SU-DHL-6 (cell line): Measurements from ENCODE around the gene ZSWIM3.
"Not testable (repeated sequence)": the region's sequence is repeated elsewhere in the genome, so short reads cannot be mapped to it uniquely, and the experiment has no call there.

Experiments
- H2AFZ ChIP-seq: fragments of 200-600 bp; sonication (generic); 2 replicates; pipeline ENCODE4 v1.6.1; 2014; ENCODE audit warnings: low read depth, mild to moderate bottlenecking, moderate library complexity, mixed read lengths, antibody characterized with exemption, low read length; ENCODE audit not compliant: severe bottlenecking
- H3F3A ChIP-seq: fragments of 200-600 bp; shearing (Covaris generic); 2 replicates; pipeline ENCODE4 v1.6.0; 2016; ENCODE audit warnings: antibody characterized with exemption, mild to moderate bottlenecking; ENCODE audit not compliant: insufficient read depth
- H3K27ac ChIP-seq: fragments of 200-600 bp; sonication (generic); 2 replicates; pipeline ENCODE4 v1.5.1; 2016; ENCODE audit warnings: low read depth, mild to moderate bottlenecking, low read length, moderate library complexity, mixed read lengths
- H3K27me3 ChIP-seq: fragments of 200-600 bp; sonication (generic), shearing (Covaris generic); 2 replicates; pipeline ENCODE4 v1.6.0; 2014; ENCODE audit warnings: mild to moderate bottlenecking, low read length
- H3K36me3 ChIP-seq: fragments of 200-600 bp; sonication (generic); 2 replicates; pipeline ENCODE4 v1.6.1; 2014; ENCODE audit warnings: mild to moderate bottlenecking, low read length, mixed read lengths
- H3K4me2 ChIP-seq: fragments of 300-600, 200-600 bp; shearing (Covaris generic), sonication (generic); 2 replicates; pipeline ENCODE4 v1.6.0; 2014; ENCODE audit warnings: low read length, low read depth, mild to moderate bottlenecking; ENCODE audit not compliant: poor library complexity, severe bottlenecking
- H3K4me3 ChIP-seq: fragments of 200-600 bp; sonication (generic); 2 replicates; pipeline ENCODE4 v1.5.1; 2014; ENCODE audit warnings: antibody characterized with exemption, low read length, mild to moderate bottlenecking, mixed read lengths; ENCODE audit not compliant: insufficient read depth, poor library complexity, severe bottlenecking
- H3K79me2 ChIP-seq: fragments of 200-600 bp; sonication (generic); 2 replicates; pipeline ENCODE4 v1.6.1; 2014; ENCODE audit warnings: mild to moderate bottlenecking, low read length, moderate library complexity; ENCODE audit not compliant: insufficient read depth
- H3K9ac ChIP-seq: fragments of 200-600 bp; sonication (generic); 2 replicates; pipeline ENCODE4 v1.7.0; 2014; ENCODE audit warnings: mild to moderate bottlenecking, low read length
- H3K9me2 ChIP-seq: fragments of 200-600 bp; sonication (generic); replicated peaks from 2 replicates; pipeline ENCODE4 v1.6.1; 2014; ENCODE audit warnings: low read length; ENCODE audit not compliant: insufficient read depth
- H3K9me3 ChIP-seq: fragments of 200-600 bp; sonication (generic); 2 replicates; pipeline ENCODE4 v1.6.1; 2014; ENCODE audit warnings: low read length, mixed read lengths; ENCODE audit not compliant: insufficient read depth
- H4K20me1 ChIP-seq: fragments of 200-600 bp; sonication (generic); 2 replicates; pipeline ENCODE4 v1.6.1; 2014; ENCODE audit warnings: low read depth, mild to moderate bottlenecking, antibody characterized with exemption, low read length, moderate library complexity, mixed read lengths
- EZH2phosphoT487 ChIP-seq: fragments of 200-600 bp; sonication (generic), shearing (Covaris generic); conservative IDR thresholded peaks from 2 replicates; pipeline ENCODE4 v1.6.1; 2018; ENCODE audit warnings: mild to moderate bottlenecking, antibody characterized with exemption, low read length, moderate library complexity, mixed read lengths
- TF ChIP-seq, protein P1 (sequence below): fragments of 200-600 bp; sonication (generic); IDR thresholded peaks from one replicate; pipeline ENCODE4 v1.5.1; 2017; ENCODE audit warnings: antibody characterized with exemption, mild to moderate bottlenecking, low read length, moderate library complexity; ENCODE audit not compliant: insufficient read depth, poor library complexity, severe bottlenecking

ZSWIM3 gene

DNA sequence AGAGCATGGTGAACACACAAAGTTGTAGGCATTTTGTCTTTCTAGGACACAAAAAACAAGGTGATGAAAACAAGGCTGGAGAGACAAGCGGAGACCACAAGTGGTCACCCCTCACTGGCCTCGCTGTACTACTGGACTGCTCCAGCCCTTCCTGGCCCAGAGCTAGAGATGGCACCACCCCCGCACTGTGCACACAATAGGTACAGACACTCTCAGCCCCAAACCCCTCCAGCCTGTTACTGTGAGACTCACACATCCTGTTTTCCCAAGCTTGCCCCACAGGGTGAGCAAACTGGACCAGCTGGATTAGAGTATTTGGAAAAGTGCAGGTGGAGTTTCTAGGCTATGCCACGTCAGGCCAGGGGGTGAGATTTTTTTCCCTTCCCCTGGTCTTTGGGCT is 15.2 kb downstream of the ZSWIM3 start:
- no peaks in the 10 kb centered on the region for H3K36me3 ChIP-seq
- H3K9me3 ChIP-seq = no peaks in the 10 kb centered on the region
- no peaks in the 10 kb centered on the region for H3K79me2 ChIP-seq
- no peaks in the 10 kb centered on the region for H3K27me3 ChIP-seq
- H4K20me1 ChIP-seq = no peaks in the 10 kb centered on the region
- no peak overlapping the region for H3K4me3 ChIP-seq
- no peaks in the 10 kb centered on the region for H3F3A ChIP-seq
- no peak overlapping the region for H2AFZ ChIP-seq
- no peak overlapping the region for H3K27ac ChIP-seq
- H3K9ac ChIP-seq = no peak overlapping the region
- no peak overlapping the region for H3K4me2 ChIP-seq
- no peaks in the 10 kb centered on the region for H3K9me2 ChIP-seq
- TF ChIP-seq, protein P1, sequence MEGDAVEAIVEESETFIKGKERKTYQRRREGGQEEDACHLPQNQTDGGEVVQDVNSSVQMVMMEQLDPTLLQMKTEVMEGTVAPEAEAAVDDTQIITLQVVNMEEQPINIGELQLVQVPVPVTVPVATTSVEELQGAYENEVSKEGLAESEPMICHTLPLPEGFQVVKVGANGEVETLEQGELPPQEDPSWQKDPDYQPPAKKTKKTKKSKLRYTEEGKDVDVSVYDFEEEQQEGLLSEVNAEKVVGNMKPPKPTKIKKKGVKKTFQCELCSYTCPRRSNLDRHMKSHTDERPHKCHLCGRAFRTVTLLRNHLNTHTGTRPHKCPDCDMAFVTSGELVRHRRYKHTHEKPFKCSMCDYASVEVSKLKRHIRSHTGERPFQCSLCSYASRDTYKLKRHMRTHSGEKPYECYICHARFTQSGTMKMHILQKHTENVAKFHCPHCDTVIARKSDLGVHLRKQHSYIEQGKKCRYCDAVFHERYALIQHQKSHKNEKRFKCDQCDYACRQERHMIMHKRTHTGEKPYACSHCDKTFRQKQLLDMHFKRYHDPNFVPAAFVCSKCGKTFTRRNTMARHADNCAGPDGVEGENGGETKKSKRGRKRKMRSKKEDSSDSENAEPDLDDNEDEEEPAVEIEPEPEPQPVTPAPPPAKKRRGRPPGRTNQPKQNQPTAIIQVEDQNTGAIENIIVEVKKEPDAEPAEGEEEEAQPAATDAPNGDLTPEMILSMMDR = no peak
- no peak for TF ChIP-seq EZH2phosphoT487

DNA sequence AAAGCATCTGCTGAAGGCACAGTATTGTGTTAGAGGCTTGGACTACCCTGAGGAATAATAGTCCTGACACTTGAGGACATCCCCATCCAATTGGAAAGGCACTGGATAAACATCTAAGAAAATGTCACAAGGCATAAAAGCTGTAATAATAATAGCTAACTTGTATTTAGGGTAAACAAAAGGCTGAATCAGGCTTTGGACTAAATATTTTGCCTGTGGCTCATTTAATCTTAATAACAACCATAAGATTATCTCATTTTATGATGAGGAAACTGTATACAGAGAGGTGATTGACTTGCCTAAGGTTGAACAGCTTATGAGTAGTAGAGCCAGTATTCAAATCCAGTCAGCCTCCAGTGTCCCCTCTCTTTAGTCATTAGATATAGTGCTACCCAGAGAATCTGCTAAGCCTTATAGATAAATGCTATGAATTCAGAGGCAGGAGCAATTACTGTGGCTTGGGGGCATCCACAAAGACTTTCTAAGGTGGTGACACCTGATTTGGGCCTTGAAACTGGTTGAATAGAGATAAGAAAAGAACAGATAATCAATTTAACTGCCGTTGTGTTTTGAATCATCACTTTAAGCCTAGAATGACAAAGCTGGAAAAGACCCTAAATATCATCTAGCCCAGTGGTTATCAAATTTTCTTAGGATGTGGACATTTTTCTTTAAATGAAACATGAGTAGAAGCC is 16.1 kb downstream of the ZSWIM3 start:
- Histone ChIP-seq H3K9ac (no peak overlapping the region), H4K20me1 (no peaks in the 10 kb centered on the region), H3K79me2 (no peaks in the 10 kb centered on the region), H3K4me3 (no peak overlapping the region), H3K27me3 (no peaks in the 10 kb centered on the region), H3K9me2 (no peaks in the 10 kb centered on the region), H3K4me2 (no peak overlapping the region), H2AFZ (no peak overlapping the region), H3K27ac (no peak overlapping the region), H3K9me3 (no peaks in the 10 kb centered on the region), H3K36me3 (no peaks in the 10 kb centered on the region), H3F3A (no peaks in the 10 kb centered on the region)
- TF ChIP-seq, protein P1 = no peak
- TF ChIP-seq EZH2phosphoT487 = no peak

DNA sequence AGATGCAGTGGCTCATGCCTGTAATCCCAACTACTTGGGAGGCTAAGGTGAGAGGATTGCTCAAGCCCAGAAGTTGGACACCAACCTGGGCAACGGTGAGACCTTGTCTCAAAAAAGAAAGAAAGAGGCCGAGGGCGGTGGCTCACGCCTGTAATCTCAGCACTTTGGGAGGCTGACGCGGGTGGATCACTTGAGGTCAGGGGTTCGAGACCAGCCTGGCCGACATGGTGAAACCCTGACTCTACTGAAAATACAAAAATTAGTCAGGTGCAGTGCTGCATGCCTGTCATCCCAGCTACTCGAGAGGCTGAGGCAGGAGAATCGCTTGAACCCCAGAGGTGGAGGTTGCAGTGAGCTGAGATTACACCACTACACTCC is 16.7 kb downstream of the ZSWIM3 start:
- not testable (repeated sequence) for H3K9me2 ChIP-seq, H3K27me3 ChIP-seq, H3K36me3 ChIP-seq, H3K9ac ChIP-seq, H3K4me3 ChIP-seq, H3K4me2 ChIP-seq, H3K27ac ChIP-seq, H3K79me2 ChIP-seq, H3F3A ChIP-seq, H2AFZ ChIP-seq, H3K9me3 ChIP-seq, H4K20me1 ChIP-seq

DNA sequence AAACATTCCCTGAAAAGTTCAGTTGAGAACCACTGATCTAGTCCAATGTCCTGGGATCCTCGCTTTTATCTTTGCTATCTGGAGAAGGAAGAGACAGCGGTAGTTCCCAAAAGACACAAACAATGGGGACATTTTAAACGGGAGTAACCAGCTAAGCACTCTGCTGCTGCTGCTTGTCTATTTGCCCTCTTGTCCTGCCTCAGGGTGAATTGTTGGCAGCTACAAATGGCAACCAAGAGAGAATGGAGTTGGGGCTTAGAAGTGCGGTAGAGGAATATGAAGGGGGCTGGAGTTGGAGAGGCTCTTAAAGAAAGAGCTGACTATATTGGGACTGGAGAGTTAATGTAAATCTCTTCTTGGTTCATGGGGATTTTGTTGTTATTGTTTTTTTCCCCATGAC is 17.2 kb downstream of the ZSWIM3 start:
- Histone ChIP-seq H4K20me1 (no peaks in the 10 kb centered on the region), H3K4me2 (no peak overlapping the region), H3K9me3 (no peaks in the 10 kb centered on the region), H3K27me3 (no peaks in the 10 kb centered on the region), H3K9ac (no peak overlapping the region), H3F3A (no peaks in the 10 kb centered on the region), H3K27ac (no peak overlapping the region), H3K4me3 (no peak overlapping the region), H3K9me2 (no peaks in the 10 kb centered on the region), H3K79me2 (no peaks in the 10 kb centered on the region), H2AFZ (no peak overlapping the region), H3K36me3 (no peaks in the 10 kb centered on the region)
- TF ChIP-seq, protein P1 = no peak
- TF ChIP-seq EZH2phosphoT487 = no peak
